ENCODE measurements around the gene C19orf47. TPM values are rescaled to one million over a fixed set of nuclear protein-coding genes. Genes with fewer than 3 reads are reported as not detected.

Gene C19orf47
- total RNA-seq, 2 donors from 2014 or later, result 20.2 to 34.2 TPM

- Histone ChIP-seq H3K27ac (no peak overlapping the region), H3K9me3 (no peaks in the 10 kb centered on the region), H3K36me3 (no peaks in the 10 kb centered on the region), H3K4me3 (no peak overlapping the region), H3K4me1 (ENCODE audit: control insufficient read depth in 1 of 2, low read depth in 2 of 2) (no peaks in the 10 kb centered on the region), H3K27me3 (replicated peaks; ENCODE audit: insufficient read depth) (no peaks in the 10 kb centered on the region)
- no peak for TF ChIP-seq CTCF (IDR thresholded peaks at IDR 0.05)
- ATAC-seq (ENCODE audit: insufficient number of reproducible peaks, low FRiP score, low read depth) (no peak), DNase-seq (ENCODE audit: low spot score) (no peak)
These were observed 41.3 kb upstream of the C19orf47 start for GRCh38 chr19:40389404-40390083.

GRCh38 chr19:40388481-40388880 lies 40.3 kb upstream of the C19orf47 start:
- no peaks in the 10 kb centered on the region for H3K4me1 ChIP-seq (ENCODE audit: control insufficient read depth in 1 of 2, low read depth in 2 of 2)
- no peaks in the 10 kb centered on the region for H3K9me3 ChIP-seq
- no peak for TF ChIP-seq CTCF (IDR thresholded peaks at IDR 0.05)
- DNase-seq (ENCODE audit: low spot score), result no peak
- no peak overlapping the region for H3K27ac ChIP-seq
- ATAC-seq (ENCODE audit: insufficient number of reproducible peaks, low FRiP score, low read depth), result no peak
- no peak overlapping the region for H3K4me3 ChIP-seq
- H3K36me3 ChIP-seq, result no peaks in the 10 kb centered on the region
- H3K27me3 ChIP-seq (replicated peaks; ENCODE audit: insufficient read depth), result no peaks in the 10 kb centered on the region

GRCh38 chr19:40387155-40387554 lies 39.0 kb upstream of the C19orf47 start:
- ATAC-seq (ENCODE audit: insufficient number of reproducible peaks, low FRiP score, low read depth), result no peak
- no peak for DNase-seq (ENCODE audit: low spot score)
- Histone ChIP-seq H3K4me1 (ENCODE audit: control insufficient read depth in 1 of 2, low read depth in 2 of 2) (no peaks in the 10 kb centered on the region), H3K27me3 (replicated peaks; ENCODE audit: insufficient read depth) (no peaks in the 10 kb centered on the region), H3K27ac (no peak overlapping the region), H3K4me3 (no peak overlapping the region), H3K36me3 (no peaks in the 10 kb centered on the region), H3K9me3 (no peaks in the 10 kb centered on the region)
- TF ChIP-seq CTCF (IDR thresholded peaks at IDR 0.05), result no peak

- DNase-seq (ENCODE audit: low spot score), result no peak
- H3K9me3 ChIP-seq, result no peaks in the 10 kb centered on the region
- no peaks in the 10 kb centered on the region for H3K4me1 ChIP-seq (ENCODE audit: control insufficient read depth in 1 of 2, low read depth in 2 of 2)
- no peak for ATAC-seq (ENCODE audit: insufficient number of reproducible peaks, low FRiP score, low read depth)
- H3K27me3 ChIP-seq (replicated peaks; ENCODE audit: insufficient read depth), result no peaks in the 10 kb centered on the region
- no peak for TF ChIP-seq CTCF (IDR thresholded peaks at IDR 0.05)
- no peak overlapping the region for H3K4me3 ChIP-seq
- no peak overlapping the region for H3K27ac ChIP-seq
- H3K36me3 ChIP-seq, result no peaks in the 10 kb centered on the region
These were observed 35.6 kb upstream of the C19orf47 start for GRCh38 chr19:40383668-40384248.

GRCh38 chr19:40381321-40381720 lies 33.1 kb upstream of the C19orf47 start:
- no peaks in the 10 kb centered on the region for H3K9me3 ChIP-seq
- no peak overlapping the region for H3K27ac ChIP-seq
- no peaks in the 10 kb centered on the region for H3K27me3 ChIP-seq (replicated peaks; ENCODE audit: insufficient read depth)
- H3K4me3 ChIP-seq, result no peak overlapping the region
- H3K36me3 ChIP-seq, result peaks cover 16% of the 10 kb centered on the region
- no peak for TF ChIP-seq CTCF (IDR thresholded peaks at IDR 0.05)
- DNase-seq (ENCODE audit: low spot score) (no peak), ATAC-seq (ENCODE audit: insufficient number of reproducible peaks, low FRiP score, low read depth) (no peak)
- H3K4me1 ChIP-seq (ENCODE audit: control insufficient read depth in 1 of 2, low read depth in 2 of 2), result no peaks in the 10 kb centered on the region

Measured in thoracic aorta (tissue), 2 donors.